ACC112 (cell line): ENCODE measurements around the gene HINFP.

Experiments
- H2AFZ ChIP-seq: fragments of 200-600 bp; sonication (generic); one replicate; pipeline ENCODE4 v1.6.0; 2017; ENCODE audit warnings: antibody characterized with exemption, low read length; ENCODE audit not compliant: unreplicated experiment
- H3K27ac ChIP-seq: fragments of 200-600 bp; sonication (generic); 2 replicates; pipeline ENCODE4 v1.5.1; 2014; ENCODE audit warnings: low read depth, mild to moderate bottlenecking, antibody characterized with exemption, low read length, moderate library complexity
- H3K27me3 ChIP-seq: fragments of 200-600 bp; sonication (generic); 2 replicates; pipeline ENCODE4 v1.6.1; 2014; ENCODE audit warnings: mild to moderate bottlenecking, antibody characterized with exemption, low read length, moderate library complexity, mixed read lengths; ENCODE audit not compliant: insufficient read depth
- H3K36me3 ChIP-seq: fragments of 200-600 bp; sonication (generic); 2 replicates; pipeline ENCODE4 v1.6.1; 2016; ENCODE audit warnings: mild to moderate bottlenecking, antibody characterized with exemption, low read length, moderate library complexity, mixed read lengths; ENCODE audit not compliant: insufficient read depth
- H3K4me1 ChIP-seq: fragments of 200-600 bp; sonication (generic); one replicate; pipeline ENCODE4 v1.6.1; 2016; ENCODE audit warnings: low read length, mixed read lengths; ENCODE audit not compliant: insufficient read depth, unreplicated experiment, control insufficient read depth
- H3K4me3 ChIP-seq: fragments of 200-600 bp; sonication (generic); 2 replicates; pipeline ENCODE4 v1.5.1; 2014; ENCODE audit warnings: mild to moderate bottlenecking, low read depth, low read length
- H3K79me2 ChIP-seq: fragments of 200-600 bp; sonication (generic); one replicate; pipeline ENCODE4 v1.6.0; 2016; ENCODE audit warnings: low read length; ENCODE audit not compliant: control insufficient read depth, unreplicated experiment, insufficient read depth

HINFP gene

DNA sequence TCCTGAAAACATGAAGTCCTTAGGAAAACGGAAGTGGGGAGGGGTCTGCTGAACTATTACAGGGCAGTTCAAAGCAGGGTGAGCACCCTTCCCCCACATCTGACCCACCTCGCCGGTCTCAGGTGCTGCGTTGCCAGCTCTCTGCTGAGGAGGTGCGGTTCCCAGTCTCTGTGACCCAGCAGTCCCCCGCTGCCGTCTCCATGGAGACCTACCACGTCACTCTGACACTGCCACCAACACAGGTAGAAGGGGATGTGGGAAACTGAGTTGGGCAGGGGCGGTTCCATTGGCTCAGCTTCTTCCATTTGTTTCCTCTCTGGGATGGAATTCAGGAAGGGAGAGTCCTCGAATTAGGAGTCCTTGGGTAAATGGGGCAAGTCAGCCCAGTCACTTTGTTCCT is 10.9 kb upstream of the HINFP start:
- Histone ChIP-seq H2AFZ (no peak overlapping the region), H3K4me1 (peaks cover 25% of the 10 kb centered on the region), H3K79me2 (peaks cover 24% of the 10 kb centered on the region), H3K4me3 (no peak overlapping the region), H3K27ac (no peak overlapping the region), H3K36me3 (no peaks in the 10 kb centered on the region), H3K27me3 (no peaks in the 10 kb centered on the region)

DNA sequence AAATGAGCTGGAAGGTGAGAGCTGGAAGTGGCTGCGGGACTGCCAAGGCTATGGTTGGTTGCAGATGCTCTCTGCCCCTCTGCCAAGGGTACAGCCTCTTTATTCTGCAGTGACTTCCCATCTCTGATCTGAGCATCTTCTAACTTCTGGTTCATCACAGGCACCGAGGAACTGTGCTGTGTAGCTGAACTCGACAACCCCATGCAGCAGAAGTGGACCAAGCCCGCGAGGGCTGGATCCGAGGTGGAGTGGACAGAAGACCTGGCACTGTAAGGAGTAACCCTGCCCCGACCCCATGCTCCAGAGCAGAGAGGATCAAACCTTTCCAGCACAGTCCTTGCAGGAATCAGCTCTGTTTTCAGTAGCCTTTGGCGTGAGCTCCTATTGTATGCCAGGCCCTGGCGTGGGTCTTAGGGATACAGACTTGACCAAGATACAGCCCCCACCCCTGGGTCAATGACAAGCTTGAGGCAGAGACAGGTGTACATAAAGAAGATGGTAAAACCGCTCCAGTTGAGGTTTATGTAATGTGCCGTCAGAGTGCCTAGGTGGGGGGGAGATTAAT is 9.9 kb upstream of the HINFP start:
- H3K79me2 ChIP-seq = peaks cover 24% of the 10 kb centered on the region
- H3K36me3 ChIP-seq = no peaks in the 10 kb centered on the region
- H3K27me3 ChIP-seq = no peaks in the 10 kb centered on the region
- H3K4me1 ChIP-seq = peaks cover 19% of the 10 kb centered on the region
- H2AFZ ChIP-seq = no peak overlapping the region
- no peak overlapping the region for H3K27ac ChIP-seq
- H3K4me3 ChIP-seq = no peak overlapping the region

DNA sequence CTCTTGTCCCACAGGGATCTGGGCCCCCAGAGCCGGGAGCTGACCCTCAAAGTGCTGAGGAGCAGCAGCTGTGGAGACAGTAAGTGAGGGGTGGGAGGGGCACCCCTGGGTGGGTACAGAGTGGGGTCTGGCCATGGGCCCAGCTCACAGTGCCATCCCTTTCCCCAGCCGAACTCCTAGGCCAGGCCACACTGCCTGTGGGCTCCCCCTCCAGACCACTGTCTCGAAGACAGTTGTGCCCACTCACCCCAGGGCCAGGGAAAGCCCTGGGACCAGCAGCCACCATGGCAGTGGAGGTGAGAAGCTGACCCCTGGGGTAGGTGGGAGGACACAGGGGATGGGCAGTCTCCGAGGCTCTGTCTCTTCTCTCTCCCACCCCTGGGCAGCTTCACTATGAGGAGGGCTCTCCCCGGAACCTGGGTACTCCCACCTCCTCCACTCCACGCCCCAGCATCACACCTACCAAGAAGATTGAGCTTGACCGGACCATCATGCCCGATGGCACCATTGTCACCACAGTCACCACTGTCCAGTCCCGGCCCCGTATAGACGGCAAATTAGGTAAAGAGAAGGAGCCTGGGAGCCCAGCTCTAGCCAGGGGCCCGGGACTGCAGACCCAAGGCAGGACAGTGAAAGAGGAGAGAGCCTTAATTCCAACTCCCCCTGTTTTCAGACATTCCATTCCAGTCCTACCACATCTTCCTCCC is 8.9 kb upstream of the HINFP start:
- Histone ChIP-seq H3K4me1 (peaks cover 14% of the 10 kb centered on the region), H2AFZ (no peak overlapping the region), H3K27ac (no peak overlapping the region), H3K36me3 (no peaks in the 10 kb centered on the region), H3K27me3 (no peaks in the 10 kb centered on the region), H3K4me3 (no peak overlapping the region), H3K79me2 (peaks cover 22% of the 10 kb centered on the region)

DNA sequence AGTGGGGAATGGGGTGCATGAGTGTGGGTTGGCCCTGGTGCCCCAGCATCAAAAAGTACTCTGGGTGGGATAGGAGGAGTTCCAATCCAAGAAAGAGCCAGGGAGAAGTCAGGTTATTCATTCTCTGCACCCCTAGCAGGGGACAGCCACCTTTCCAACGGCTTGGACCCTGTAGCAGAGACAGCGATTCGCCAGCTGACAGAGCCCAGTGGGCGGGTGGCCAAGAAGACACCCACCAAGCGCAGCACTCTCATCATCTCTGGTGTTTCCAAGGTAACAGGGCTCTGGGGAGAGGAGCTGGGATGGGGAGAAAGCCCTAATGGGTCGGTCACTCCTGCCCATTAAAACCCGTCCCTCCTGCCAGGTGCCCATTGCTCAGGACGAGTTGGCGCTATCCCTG is 7.7 kb upstream of the HINFP start:
- Histone ChIP-seq H3K4me3 (no peak overlapping the region), H3K79me2 (peaks cover 11% of the 10 kb centered on the region), H3K4me1 (peaks cover 7% of the 10 kb centered on the region), H3K27me3 (no peaks in the 10 kb centered on the region), H2AFZ (no peak overlapping the region), H3K27ac (no peak overlapping the region), H3K36me3 (no peaks in the 10 kb centered on the region)

DNA sequence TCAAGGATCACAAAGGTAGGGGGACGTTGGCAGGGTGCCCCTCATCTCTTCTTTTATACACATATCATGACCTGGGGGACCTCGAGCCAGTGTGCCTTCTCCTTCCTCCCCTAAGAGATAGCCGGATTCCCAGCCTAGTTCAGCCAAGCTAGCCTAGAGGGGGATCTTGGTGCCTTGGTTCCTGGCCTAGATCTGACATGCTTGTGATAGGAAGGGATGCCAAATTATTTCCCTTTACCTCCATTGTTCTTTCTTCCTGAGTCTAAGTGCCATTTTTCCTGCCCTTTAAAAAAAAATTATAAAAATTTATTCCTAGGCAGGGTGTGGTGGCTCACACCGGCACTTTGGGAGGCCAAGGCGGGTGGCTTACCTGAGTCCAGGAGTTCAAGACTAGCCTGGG is 7.0 kb upstream of the HINFP start:
- Histone ChIP-seq H3K27me3 (no peaks in the 10 kb centered on the region), H3K27ac (no peak overlapping the region), H3K4me1 (peaks cover 4% of the 10 kb centered on the region), H3K79me2 (peaks cover 6% of the 10 kb centered on the region), H3K4me3 (no peak overlapping the region), H2AFZ (no peak overlapping the region), H3K36me3 (no peaks in the 10 kb centered on the region)

DNA sequence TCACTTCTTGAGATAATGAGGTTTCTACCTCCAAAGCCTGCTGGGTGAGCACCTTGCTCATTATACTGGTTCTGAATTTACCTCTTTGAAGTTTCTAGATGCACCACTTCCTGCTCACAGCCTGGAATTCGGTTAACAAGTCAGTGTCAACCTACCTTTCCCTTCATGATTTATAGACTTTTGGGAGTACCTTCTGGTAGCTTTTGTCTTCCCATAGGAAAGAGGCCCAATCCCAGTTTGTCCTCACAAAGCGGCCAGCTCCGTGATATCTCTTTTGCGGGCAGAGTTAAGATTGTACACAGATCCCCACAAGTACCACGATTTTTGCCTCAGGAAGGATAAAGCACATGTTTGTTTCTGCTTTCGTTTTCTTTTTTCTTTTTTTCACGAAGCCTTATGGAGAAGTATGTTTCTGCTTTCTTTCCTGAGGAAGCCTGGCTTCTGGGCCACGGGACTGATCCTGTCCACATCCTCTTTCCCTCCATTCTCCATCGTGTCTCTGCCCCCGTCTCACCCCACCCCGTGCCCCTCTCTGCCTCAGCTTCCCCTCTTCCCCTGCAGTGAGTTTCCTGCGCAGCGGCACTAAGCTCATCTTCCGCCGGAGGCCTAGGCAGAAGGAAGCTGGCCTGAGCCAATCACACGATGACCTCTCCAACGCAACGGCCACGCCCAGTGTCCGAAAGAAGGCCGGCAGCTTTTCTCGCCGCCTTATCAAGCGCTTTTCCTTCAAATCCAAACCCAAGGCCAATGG is 5.7 kb upstream of the HINFP start:
- Histone ChIP-seq H3K36me3 (no peaks in the 10 kb centered on the region), H3K27me3 (no peaks in the 10 kb centered on the region), H3K4me1 (peaks cover 8% of the 10 kb centered on the region), H3K27ac (no peak overlapping the region), H2AFZ (no peak overlapping the region), H3K79me2 (no peaks in the 10 kb centered on the region), H3K4me3 (no peak overlapping the region)

DNA sequence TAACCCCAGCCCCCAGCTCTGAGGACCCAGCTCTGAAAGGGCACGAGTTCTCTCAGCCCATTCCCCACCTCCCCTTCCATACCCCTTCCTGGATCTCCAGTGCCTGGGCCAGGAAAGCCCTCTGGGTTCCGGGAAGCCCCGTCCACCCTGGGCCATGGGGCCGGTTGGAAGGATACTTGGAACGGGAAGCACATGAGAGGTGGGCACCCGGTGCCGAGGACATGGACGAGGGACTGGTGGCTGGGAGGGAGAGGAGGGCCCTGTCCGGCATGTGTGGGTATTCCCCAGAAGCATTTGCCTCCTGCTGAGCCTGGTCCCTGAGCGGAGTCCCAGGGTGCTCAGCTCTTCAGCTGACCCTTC is 5.2 kb upstream of the HINFP start:
- Histone ChIP-seq H3K27ac (no peak overlapping the region), H3K36me3 (no peaks in the 10 kb centered on the region), H3K27me3 (no peaks in the 10 kb centered on the region)

DNA sequence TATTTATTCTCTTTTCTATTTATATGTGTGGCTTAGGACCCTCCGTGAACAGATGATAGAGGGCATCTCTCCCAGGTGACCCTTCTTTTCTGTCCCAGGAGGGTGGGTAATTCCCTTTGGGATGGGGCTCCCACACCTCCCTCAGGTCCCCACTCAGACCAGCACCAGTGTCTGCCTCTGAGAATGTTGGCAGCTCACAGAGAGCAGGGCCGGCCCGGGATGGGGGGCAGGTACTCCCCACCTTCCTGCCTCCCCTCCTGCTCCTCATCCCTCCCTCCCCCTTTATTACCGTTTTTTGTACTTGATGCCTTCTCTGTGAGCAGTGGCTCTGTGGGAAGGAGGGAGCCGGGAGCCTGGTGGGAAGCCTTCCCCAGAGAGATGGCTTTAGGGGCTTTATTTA is 4.8 kb upstream of the HINFP start:
- Histone ChIP-seq H3K27ac (no peak overlapping the region), H3K79me2 (peaks cover 2% of the 10 kb centered on the region), H3K27me3 (no peaks in the 10 kb centered on the region), H3K4me1 (peaks cover 8% of the 10 kb centered on the region), H3K4me3 (no peak overlapping the region), H2AFZ (no peak overlapping the region), H3K36me3 (no peaks in the 10 kb centered on the region)

More for the DNA sequence above, 5.2 kb upstream of the HINFP start:
- no peaks in the 10 kb centered on the region for H3K79me2 ChIP-seq
- no peak overlapping the region for H2AFZ ChIP-seq
- peaks cover 8% of the 10 kb centered on the region for H3K4me1 ChIP-seq
- no peak overlapping the region for H3K4me3 ChIP-seq

DNA sequence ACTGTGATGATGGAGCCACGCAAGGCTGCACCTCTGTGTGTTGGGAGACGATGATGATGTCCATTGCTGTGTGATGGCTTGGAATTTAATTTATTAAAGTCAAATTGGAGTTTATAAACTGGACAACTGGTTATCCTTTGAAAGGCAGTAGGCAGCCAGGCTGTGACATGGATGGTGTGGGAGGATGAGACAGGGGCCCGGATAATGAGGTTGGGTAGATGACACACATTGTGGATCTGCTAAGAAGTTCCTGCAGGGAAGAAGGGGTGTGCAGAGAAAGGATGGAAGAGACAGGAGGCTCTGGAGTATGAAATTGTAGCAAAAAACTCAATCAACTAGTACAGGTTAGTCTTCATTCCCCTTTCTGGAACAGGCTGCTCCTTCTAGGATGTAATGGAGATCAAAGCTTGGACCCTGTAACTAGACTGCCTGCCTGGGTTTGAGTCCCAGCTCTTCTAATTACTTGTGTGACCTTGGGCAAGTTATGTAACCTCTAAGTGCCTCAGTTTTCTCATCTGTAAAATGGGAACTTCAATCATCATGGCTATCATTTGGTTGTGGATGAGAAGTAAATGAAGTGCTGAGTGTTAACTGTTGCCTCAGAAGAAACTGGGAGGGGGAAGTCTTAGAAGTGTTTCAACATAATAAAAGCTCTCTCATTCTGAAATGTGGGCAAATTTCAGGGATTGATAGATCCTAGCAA is 4.2 kb upstream of the HINFP start:
- Histone ChIP-seq H3K27me3 (no peaks in the 10 kb centered on the region), H3K36me3 (no peaks in the 10 kb centered on the region), H2AFZ (no peak overlapping the region), H3K4me1 (peaks cover 8% of the 10 kb centered on the region), H3K79me2 (peaks cover 7% of the 10 kb centered on the region), H3K4me3 (no peak overlapping the region), H3K27ac (no peak overlapping the region)

DNA sequence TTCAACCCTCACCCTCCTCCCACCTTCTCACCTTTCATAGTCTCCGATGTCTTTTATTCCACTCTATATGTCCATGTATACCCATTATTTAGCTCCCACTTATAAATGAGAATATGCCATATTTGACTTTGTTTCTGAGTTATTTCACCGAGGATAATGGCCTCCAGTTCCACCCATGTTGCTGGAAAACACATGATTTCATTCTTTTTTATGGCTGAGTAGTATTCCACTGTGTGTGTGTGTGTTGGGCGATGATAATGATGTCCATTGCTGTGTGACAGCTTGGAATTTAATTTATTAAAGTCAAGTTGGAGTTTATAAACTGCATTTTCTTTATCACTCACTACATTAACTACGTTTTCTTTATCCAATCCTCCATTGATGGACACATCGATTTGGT is 3.2 kb upstream of the HINFP start:
- Histone ChIP-seq H3K27me3 (no peaks in the 10 kb centered on the region), H3K36me3 (no peaks in the 10 kb centered on the region), H3K4me3 (no peak overlapping the region), H3K79me2 (peaks cover 16% of the 10 kb centered on the region), H3K27ac (no peak overlapping the region), H2AFZ (no peak overlapping the region), H3K4me1 (peaks cover 9% of the 10 kb centered on the region)
